ENCODE data around the gene SH3GL3.

SH3GL3 gene

DNA sequence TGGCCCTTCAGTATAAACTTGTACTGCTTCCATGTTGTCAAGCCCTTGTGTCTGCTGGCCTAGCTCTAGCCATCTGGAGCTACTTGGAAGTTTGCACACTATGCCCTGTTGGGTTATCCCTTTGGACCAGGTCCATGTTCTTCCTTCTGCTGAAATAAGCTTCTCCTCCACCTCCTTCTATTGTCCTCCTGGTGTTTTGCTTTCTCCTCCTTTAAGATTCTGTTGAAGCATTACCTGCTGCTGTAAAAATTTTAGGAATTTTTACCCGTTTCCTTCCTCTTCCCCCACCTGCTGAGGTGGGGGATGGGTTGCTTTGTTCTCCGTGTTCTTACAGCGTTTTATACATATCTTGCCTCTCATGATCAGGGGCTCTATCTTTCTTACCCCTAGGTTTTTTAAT lies 51.7 kb downstream of the SH3GL3 start:
- DNase-seq = no peak
- Histone ChIP-seq H3K4me1 (no peaks in the 10 kb centered on the region), H3K4me3 (ENCODE audit: low read depth, low read length) (no peak overlapping the region), H3K9me3 (no peaks in the 10 kb centered on the region), H3K36me3 (no peaks in the 10 kb centered on the region), H3K27me3 (no peaks in the 10 kb centered on the region)
- TF ChIP-seq, protein P1, sequence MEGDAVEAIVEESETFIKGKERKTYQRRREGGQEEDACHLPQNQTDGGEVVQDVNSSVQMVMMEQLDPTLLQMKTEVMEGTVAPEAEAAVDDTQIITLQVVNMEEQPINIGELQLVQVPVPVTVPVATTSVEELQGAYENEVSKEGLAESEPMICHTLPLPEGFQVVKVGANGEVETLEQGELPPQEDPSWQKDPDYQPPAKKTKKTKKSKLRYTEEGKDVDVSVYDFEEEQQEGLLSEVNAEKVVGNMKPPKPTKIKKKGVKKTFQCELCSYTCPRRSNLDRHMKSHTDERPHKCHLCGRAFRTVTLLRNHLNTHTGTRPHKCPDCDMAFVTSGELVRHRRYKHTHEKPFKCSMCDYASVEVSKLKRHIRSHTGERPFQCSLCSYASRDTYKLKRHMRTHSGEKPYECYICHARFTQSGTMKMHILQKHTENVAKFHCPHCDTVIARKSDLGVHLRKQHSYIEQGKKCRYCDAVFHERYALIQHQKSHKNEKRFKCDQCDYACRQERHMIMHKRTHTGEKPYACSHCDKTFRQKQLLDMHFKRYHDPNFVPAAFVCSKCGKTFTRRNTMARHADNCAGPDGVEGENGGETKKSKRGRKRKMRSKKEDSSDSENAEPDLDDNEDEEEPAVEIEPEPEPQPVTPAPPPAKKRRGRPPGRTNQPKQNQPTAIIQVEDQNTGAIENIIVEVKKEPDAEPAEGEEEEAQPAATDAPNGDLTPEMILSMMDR (IDR thresholded peaks at IDR 0.05; ENCODE audit: low read depth, low read length) = no peak

DNA sequence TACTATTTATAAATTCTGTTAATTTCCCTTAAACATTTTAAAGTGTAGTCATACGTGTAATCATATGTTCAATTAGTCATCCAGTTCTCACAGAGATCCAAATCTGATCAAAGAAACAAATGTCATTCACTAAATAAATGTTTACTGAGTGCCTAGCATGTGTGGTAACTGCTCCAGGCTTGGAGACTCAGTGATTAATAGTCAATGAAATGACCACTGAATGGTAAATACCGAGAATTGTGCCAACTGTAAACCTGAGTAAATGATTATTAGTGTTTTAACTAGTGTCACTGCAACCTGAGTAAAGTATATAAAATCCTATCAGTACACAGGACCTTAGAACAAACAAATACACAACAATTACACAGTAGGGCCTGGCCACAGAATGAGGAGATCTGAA lies 52.3 kb downstream of the SH3GL3 start:
- Histone ChIP-seq H3K36me3 (no peaks in the 10 kb centered on the region), H3K4me3 (ENCODE audit: low read depth, low read length) (no peak overlapping the region), H3K27me3 (no peaks in the 10 kb centered on the region), H3K4me1 (no peaks in the 10 kb centered on the region), H3K9me3 (no peaks in the 10 kb centered on the region)
- TF ChIP-seq, protein P1 (IDR thresholded peaks at IDR 0.05; ENCODE audit: low read depth, low read length) = no peak
- DNase-seq = no peak

DNA sequence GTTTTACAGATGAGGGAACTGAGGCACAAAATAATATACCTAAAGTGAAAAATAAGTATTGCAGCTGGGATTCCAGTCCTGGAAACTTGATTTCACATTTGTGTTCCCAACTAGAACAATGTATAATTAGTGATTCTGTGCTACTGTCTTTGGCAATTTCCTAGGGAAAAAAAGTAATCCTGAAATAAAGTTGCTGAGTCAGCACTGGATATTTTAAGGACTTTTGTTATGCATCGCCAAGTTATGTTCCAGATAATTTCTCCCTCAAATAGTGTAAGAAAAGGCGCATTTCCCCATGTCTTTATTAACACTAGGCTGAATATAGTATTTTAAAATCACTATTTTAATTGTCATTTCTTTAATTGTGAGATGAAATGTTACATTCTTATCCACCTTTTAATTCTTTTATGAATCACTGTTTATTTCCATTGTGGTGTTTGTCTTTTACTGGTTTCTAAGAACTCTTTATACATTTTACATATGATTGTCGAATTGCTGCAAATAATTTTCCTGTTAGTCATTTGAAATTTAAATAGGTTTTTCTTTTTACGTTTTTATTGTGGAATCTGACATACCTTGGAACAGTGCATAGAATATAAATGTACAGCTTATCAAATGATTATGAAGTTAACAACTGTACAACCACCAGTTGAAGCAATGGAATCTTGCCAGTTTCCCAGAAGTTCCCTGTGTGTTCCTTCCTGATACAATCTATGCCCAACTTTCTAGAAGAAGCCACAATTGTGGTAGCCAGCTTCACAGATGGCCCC lies 56.6 kb downstream of the SH3GL3 start:
- H3K9me3 ChIP-seq = no peaks in the 10 kb centered on the region

DNA sequence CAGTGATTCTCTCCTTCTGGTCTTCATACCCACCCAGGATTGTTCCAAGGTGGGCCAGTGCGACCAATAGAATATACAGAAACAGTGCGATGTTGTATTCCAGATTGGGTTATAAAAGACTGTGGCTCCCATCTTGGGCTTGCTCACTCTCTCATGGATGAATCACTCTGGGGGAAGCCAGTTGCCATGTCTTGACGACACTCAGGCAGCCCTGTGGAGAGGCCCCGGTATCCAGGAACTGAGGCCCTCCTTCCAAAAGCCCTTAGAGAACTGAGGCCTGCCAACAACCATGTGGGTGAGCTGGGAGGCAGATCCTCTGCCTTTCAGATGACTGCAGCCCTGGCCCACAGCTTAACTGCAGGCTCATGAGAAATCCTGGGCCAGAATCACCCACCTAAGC lies 57.2 kb downstream of the SH3GL3 start:
- H3K27me3 ChIP-seq = no peaks in the 10 kb centered on the region
- DNase-seq = no peak
- H3K4me1 ChIP-seq = no peaks in the 10 kb centered on the region
- H3K4me3 ChIP-seq (ENCODE audit: low read depth, low read length) = no peak overlapping the region
- H3K9me3 ChIP-seq = no peaks in the 10 kb centered on the region
- H3K36me3 ChIP-seq = no peaks in the 10 kb centered on the region
- TF ChIP-seq, protein P1 (IDR thresholded peaks at IDR 0.05; ENCODE audit: low read depth, low read length) = no peak

More for the DNA sequence above, 56.6 kb downstream of the SH3GL3 start:
- Histone ChIP-seq H3K4me3 (ENCODE audit: low read depth, low read length) (no peak overlapping the region), H3K27me3 (no peaks in the 10 kb centered on the region), H3K4me1 (no peaks in the 10 kb centered on the region), H3K36me3 (no peaks in the 10 kb centered on the region)
- TF ChIP-seq, protein P1 (IDR thresholded peaks at IDR 0.05; ENCODE audit: low read depth, low read length) = no peak
- DNase-seq = no peak

DNA sequence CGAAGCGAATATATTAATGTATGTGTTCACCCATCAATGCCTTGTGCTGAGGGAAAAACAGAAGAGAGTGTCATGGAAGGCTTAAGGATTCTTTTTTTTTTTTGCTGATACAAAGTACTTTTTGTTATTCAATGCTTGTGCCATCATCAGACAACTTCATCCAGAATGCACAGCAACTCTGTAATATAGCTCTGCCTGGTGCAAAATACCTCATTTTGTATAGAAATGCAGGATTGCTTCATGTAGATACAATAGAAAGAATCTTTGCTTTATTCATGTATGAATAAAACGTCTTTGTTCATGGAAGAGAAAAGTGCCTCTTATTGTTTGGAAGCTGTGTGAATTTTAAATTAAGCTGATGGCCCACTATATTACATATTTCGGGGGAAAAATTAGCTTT lies 62.9 kb downstream of the SH3GL3 start:
- Histone ChIP-seq H3K27me3 (no peaks in the 10 kb centered on the region), H3K4me3 (ENCODE audit: low read depth, low read length) (no peak overlapping the region), H3K36me3 (no peaks in the 10 kb centered on the region), H3K4me1 (no peaks in the 10 kb centered on the region), H3K9me3 (no peaks in the 10 kb centered on the region)
- DNase-seq = no peak
- TF ChIP-seq, protein P1 (IDR thresholded peaks at IDR 0.05; ENCODE audit: low read depth, low read length) = no peak

DNA sequence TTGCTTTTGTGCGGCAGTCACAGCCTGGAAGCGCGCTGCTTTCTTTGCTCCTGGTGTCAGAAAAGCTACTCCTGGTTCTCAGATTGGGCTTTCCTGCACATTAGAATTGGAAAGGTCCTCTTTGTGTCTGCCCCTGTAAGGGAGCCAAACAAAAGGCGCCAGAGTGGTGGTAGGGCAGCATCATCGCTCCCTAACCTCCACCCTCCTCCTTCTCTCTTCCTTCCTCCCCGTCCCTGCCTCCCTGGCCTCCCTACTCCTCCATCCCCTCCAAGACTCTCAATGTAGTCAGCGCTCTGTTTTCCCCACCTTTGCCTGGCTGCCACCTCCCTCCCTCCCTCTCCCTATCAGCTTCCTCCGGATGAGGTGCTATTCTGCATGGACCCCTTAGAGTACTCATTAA lies 65.3 kb downstream of the SH3GL3 start:
- Histone ChIP-seq H3K4me1 (no peaks in the 10 kb centered on the region), H3K4me3 (ENCODE audit: low read depth, low read length) (no peak overlapping the region), H3K36me3 (no peaks in the 10 kb centered on the region), H3K27me3 (no peaks in the 10 kb centered on the region), H3K9me3 (no peaks in the 10 kb centered on the region)
- TF ChIP-seq, protein P1 (IDR thresholded peaks at IDR 0.05; ENCODE audit: low read depth, low read length) = no peak
- DNase-seq = no peak
